HG02759 (cell line): Measurements from ENCODE around the gene HNRNPR.
"Not testable (repeated sequence)": the region's sequence is repeated elsewhere in the genome, so short reads cannot be mapped to it uniquely, and the experiment has no call there.

ENCODE experiments used
- ATAC-seq: cut with Tn5 transposase; IDR thresholded peaks from one replicate; pipeline ENCODE4 v1.9.1; 2021; ENCODE audit warnings: mild to moderate bottlenecking, moderate library complexity; ENCODE audit not compliant: unreplicated experiment

HNRNPR gene

DNA sequence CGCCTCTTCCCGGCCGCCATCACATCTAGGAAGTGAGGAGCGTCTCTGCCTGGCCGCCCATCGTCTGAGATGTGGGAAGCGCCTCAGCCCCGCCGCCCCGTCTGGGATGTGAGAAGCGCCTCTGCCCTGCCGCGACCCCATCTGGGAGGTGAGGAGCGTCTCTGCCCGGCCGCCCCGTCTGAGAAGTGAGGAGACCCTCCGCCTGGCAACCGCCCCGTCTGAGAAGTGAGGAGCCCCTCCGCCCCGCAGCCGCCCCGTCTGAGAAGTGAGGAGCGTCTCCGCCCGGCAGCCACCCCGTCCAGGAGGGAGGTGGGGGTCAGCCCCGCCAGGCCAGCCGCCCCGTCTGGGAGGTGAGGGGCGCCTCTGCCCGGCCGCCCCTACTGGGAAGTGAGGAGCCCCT, 86.7 kb downstream of the HNRNPR start:
- not testable (repeated sequence) for ATAC-seq
